HG03432 (cell line): ENCODE results near the gene ZSCAN21.
A peak's percentile ranks its signal among the peaks of the same experiment; 100 is the strongest.

Experiments
- ATAC-seq: cut with Tn5 transposase; IDR thresholded peaks from one replicate; pipeline ENCODE4 v1.9.1; 2021; ENCODE audit warnings: mild to moderate bottlenecking, moderate library complexity; ENCODE audit not compliant: unreplicated experiment

The ZSCAN21 gene

GRCh38 chr7:100072462-100072861, 22.9 kb downstream of the ZSCAN21 start:
- ATAC-seq: no peak

GRCh38 chr7:100074841-100075240, 25.3 kb downstream of the ZSCAN21 start:
- no peak for ATAC-seq

- no peak for ATAC-seq
Observed at GRCh38 chr7:100075418-100075817, 25.8 kb downstream of the ZSCAN21 start.

GRCh38 chr7:100077205-100077604, 27.6 kb downstream of the ZSCAN21 start:
- ATAC-seq: no peak

GRCh38 chr7:100079024-100079560, 29.5 kb downstream of the ZSCAN21 start:
- no peak for ATAC-seq

GRCh38 chr7:100080907-100081534, 31.4 kb downstream of the ZSCAN21 start:
- ATAC-seq: no peak

GRCh38 chr7:100081535-100082102, 32.0 kb downstream of the ZSCAN21 start, which contains the start of gene ZNF3:
ZNF3 (minus strand) TSS chr7:100081723; CDS start chr7:100077357, 4,366 bp downstream.
- ATAC-seq: peak; percentile 83

GRCh38 chr7:100082978-100083377, 33.4 kb downstream of the ZSCAN21 start:
- ATAC-seq: no peak

- ATAC-seq: no peak
Observed at GRCh38 chr7:100085515-100085914, 35.9 kb downstream of the ZSCAN21 start.

GRCh38 chr7:100087055-100087750, 37.6 kb downstream of the ZSCAN21 start:
- no peak for ATAC-seq

- ATAC-seq: peak; percentile 22
Observed at GRCh38 chr7:100088095-100088620, 38.6 kb downstream of the ZSCAN21 start.

- peak; percentile 70 for ATAC-seq
Observed at GRCh38 chr7:100088621-100089457, 39.3 kb downstream of the ZSCAN21 start, which contains the start of gene COPS6. COPS6 (plus strand) TSS chr7:100088969; CDS start chr7:100088991, 22 bp downstream.

GRCh38 chr7:100089458-100090196, 40.1 kb downstream of the ZSCAN21 start:
- ATAC-seq: no peak

- ATAC-seq: no peak
Observed at GRCh38 chr7:100090527-100091410, 41.2 kb downstream of the ZSCAN21 start.

GRCh38 chr7:100091411-100092181, 42.0 kb downstream of the ZSCAN21 start:
- ATAC-seq: no peak

- no peak for ATAC-seq
Observed at GRCh38 chr7:100093054-100093453, 43.5 kb downstream of the ZSCAN21 start.

- ATAC-seq: no peak
Observed at GRCh38 chr7:100093498-100093897, 43.9 kb downstream of the ZSCAN21 start.

GRCh38 chr7:100093925-100094486, 44.4 kb downstream of the ZSCAN21 start:
- no peak for ATAC-seq
